GM12891 (cell line): ENCODE results near the gene PSMD4. TPM values are rescaled to one million over a fixed set of nuclear protein-coding genes. Genes with fewer than 3 reads are reported as not detected.
A peak's percentile ranks its signal among the peaks of the same experiment; 100 is the strongest.
"Not testable (repeated sequence)": the region's sequence is repeated elsewhere in the genome, so short reads cannot be mapped to it uniquely, and the experiment has no call there.

Source experiments
- DNase-seq: peaks from one replicate; pipeline ENCODE4 v3.0.0; 2011; ENCODE audit warnings: low spot score; ENCODE audit not compliant: insufficient read length
- FAIRE-seq: peaks from 2 replicates; lab custom pipeline; 2011; peaks lifted over from hg19 to GRCh38; lab: Jason Lieb, UNC
- PAX5 ChIP-seq: IDR thresholded peaks from 2 replicates; pipeline ENCODE4 v1.6.1; 2011; ENCODE audit warnings: low read length, moderate library complexity, mild to moderate bottlenecking; ENCODE audit not compliant: insufficient read depth, severe bottlenecking
- POLR2A ChIP-seq: IDR thresholded peaks from 2 replicates; pipeline ENCODE4 v1.6.1; 2011; ENCODE audit warnings: low read depth, low read length, control low read depth
- POLR2AphosphoS5 ChIP-seq: IDR thresholded peaks from 2 replicates; pipeline ENCODE4 v1.6.1; 2011; ENCODE audit warnings: low read depth, low read length, control low read depth
- POU2F2 ChIP-seq: IDR thresholded peaks from 2 replicates; pipeline ENCODE4 v1.6.1; 2011; ENCODE audit warnings: low read depth, mild to moderate bottlenecking, control low read depth, low read length, moderate library complexity
- SPI1 ChIP-seq: IDR thresholded peaks from 2 replicates; pipeline ENCODE4 v1.6.1; 2011; ENCODE audit warnings: low read depth, low read length, control low read depth
- TAF1 ChIP-seq: IDR thresholded peaks from 2 replicates; pipeline ENCODE4 v1.6.1; 2011; ENCODE audit warnings: low read depth, low read length, control low read depth
- polyA plus RNA-seq: library from polyadenylated mRNA; unstranded; fragments of >200 nt; gene quantifications from one replicate; pipeline ENCODE4 v1.2.1, GENCODE V29; 2012; ENCODE audit warnings: low read depth, missing spikeins, inconsistent platforms; ENCODE audit not compliant: missing spikeins

PSMD4 gene
- polyA plus RNA-seq = 191 TPM

DNA sequence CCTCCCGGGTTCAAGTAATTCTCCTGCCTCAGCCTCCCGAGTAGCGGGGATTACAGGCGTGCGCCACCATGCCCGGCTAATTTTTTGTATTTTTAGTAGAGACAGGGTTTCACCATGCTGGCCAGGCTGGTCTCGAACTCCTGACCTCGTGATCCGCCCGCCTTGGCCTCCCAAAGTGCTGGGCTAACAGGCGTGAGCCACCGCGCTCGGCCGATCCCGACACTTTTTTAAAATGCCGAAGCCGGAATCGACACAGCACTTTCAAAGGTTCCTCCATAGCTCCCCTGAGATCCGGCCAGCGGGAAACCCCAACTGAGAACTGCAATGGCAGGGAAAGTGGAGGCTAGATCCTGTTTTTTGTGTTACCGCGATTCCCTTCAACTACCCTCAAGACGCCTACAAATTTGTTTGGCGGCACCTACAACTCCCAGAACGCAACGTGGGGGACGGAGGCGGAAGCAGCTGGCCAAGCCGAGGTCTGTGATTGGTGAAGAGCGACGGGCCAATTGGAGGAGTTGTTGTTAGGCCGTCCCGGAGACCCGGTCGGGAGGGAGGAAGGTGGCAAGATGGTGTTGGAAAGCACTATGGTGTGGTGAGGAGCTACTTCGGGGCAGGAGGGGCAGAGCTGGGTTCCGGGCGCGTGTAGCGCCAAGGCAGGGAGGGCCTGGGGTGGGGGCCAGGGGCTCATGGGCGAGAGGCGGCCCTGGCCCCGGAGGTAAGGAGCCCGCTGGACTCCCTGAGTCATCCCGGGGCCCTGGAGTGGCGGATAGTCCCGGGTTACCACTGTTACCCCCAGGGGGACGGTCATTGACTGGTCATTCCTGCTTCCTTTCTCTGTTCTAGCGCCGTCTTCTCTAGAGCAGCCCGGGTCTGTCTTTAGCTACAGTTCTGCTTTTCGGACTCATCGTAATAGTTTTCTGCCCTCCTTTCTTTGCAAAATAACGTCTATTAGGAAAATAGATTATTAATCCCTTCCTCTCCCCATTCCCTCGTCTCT is at the start of gene PSMD4:
PSMD4 (plus strand) TSS at position 518 of the 997 bp plus-strand sequence; CDS start at position 567, 49 bp downstream.
- peak; percentile 97 for FAIRE-seq

DNA sequence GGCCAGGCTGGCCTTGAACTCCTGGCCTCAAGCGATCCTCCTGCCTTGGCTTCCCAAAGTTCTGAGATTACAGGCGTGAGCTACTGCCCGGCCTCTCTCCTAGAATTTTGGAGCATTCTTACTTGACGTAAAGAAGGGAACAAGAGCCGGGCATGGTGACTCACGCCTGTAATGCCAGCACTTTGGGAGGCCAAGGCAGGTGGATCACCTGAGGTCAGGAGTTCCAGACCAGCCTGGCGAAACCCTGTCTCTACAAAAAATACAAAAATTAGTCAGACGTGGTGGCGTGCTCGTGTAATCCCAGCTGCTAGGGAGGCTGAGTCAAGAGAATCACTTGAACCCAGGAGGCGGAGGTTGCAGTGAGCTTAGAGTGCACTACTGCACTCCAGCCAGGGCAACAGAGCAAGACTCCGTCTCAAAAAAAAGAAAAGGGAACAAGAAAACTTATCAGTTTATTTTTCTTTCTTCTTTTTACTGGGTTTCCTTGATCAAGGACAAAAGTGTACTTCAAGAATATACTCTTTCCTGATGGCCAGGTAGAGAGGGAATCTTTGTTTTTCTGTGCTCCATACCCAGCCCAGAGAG is 49.1 kb upstream of the PSMD4 start:
- not testable (repeated sequence) for DNase-seq, FAIRE-seq

More for the DNA sequence above, at the start of gene PSMD4:
- TF ChIP-seq SPI1 = 0 out of 2 replicates have a peak, but pooled peaks have one; percentile 6
- TF ChIP-seq POU2F2 = peak; percentile 72; the same call in 1 of the 2 replicates
- peak; percentile 93 for TF ChIP-seq POLR2A
- TF ChIP-seq POLR2AphosphoS5 = peak; percentile 94
- TF ChIP-seq PAX5 = no peak
- peak; percentile 79 for TF ChIP-seq TAF1
- peak; percentile 97 for DNase-seq

DNA sequence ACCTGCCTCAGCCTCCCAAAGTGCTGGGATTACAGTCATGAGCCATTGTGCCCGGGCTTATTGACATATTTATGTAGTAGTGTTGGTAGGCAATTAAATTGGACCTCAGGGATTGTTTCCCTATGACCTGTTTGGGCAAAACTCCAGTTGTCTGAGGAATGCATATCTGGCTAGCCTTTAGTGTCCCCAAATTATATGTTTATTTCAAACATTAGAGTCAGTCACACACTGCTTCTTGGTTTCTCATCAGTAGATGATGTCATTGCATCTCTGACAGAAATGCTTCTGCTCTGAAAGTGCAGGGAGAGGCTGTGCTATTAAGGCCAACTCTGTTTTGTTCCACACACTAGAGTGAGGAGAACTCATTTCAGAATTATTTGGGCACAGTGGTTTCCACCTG is 43.7 kb upstream of the PSMD4 start:
- no peak for FAIRE-seq
- TF ChIP-seq TAF1 = no peak
- TF ChIP-seq POLR2A = no peak
- no peak for TF ChIP-seq PAX5
- TF ChIP-seq POU2F2 = no peak
- TF ChIP-seq SPI1 = no peak
- TF ChIP-seq POLR2AphosphoS5 = no peak
- no peak for DNase-seq

DNA sequence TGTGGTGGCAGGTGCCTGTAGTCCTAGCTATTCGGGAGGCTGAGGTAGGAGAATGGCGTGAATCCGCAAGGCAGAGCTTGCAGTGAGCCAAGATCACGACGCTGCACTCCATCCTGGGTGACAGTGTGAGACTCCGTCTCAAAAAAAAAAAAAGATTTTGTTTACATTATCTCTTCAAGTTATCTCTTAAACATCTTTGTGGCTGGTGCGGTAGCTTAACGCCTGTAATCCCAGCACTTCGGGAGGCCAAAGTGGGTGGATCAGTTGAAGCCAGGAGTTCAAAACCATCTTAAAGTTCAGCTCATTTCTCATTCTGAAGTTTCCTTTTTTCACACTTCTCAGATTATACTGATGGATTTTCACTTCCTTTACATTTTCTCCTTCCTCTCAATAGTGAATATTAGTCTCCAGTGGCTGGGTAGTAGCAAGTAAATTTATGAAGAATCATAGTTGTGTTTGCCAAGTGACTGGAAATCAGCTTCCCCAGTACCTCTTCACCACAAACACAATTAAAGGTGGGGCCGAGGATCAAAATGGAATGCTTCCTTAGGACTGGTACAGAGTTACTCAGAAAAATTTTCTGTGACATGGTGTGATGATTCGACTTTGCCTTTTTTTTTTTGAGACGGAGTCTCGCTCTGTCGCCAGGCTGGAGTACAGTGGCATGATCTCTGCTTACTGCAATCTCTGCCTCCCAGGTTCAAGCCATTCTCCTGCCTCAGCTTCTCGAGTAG is 42.4 kb upstream of the PSMD4 start:
- no peak for TF ChIP-seq POU2F2
- TF ChIP-seq SPI1 = no peak
- TF ChIP-seq POLR2AphosphoS5 = no peak
- no peak for TF ChIP-seq POLR2A
- no peak for TF ChIP-seq PAX5
- TF ChIP-seq TAF1 = no peak
- no peak for FAIRE-seq
- no peak for DNase-seq

DNA sequence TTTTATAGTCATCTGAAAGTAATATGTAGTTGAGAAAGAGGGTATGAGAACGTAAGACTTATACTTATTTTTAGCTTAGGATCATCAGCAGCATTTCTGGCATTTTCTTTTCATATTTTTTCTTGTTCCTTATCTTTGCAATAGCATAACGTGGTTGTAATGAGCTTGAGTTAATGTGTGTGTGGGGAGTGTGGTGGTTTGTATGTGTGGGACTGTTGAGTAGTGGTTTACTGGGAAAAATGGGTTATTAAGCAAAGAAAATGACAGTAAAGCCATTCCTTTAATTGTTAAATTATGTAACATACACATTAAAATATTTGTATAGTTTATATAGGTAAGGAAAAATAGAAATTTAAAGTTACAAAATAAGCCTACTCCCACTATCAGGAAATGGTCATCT is 41.0 kb upstream of the PSMD4 start:
- DNase-seq = no peak
- TF ChIP-seq SPI1 (no peak), TAF1 (no peak), PAX5 (no peak), POLR2AphosphoS5 (no peak), POLR2A (no peak), POU2F2 (no peak)
- no peak for FAIRE-seq

- DNase-seq (no peak), FAIRE-seq (no peak)
- TF ChIP-seq TAF1 (no peak), POLR2A (no peak)
Measured at GRCh38 chr1:151221616-151222015, 32.9 kb upstream of the PSMD4 start.

- FAIRE-seq (no peak), DNase-seq (no peak)
- TF ChIP-seq POLR2AphosphoS5 (no peak), TAF1 (no peak), POLR2A (no peak), PAX5 (no peak)
Measured at GRCh38 chr1:151222130-151222529, 32.4 kb upstream of the PSMD4 start.

- FAIRE-seq = no peak
- no peak for TF ChIP-seq TAF1
- TF ChIP-seq POU2F2 = no peak
Measured at GRCh38 chr1:151235235-151235634, 19.3 kb upstream of the PSMD4 start.

GRCh38 chr1:151237678-151238466 is 16.7 kb upstream of the PSMD4 start:
- no peak for TF ChIP-seq POU2F2
- TF ChIP-seq TAF1 = no peak
- no peak for TF ChIP-seq POLR2A
- TF ChIP-seq SPI1 = peak; percentile 93
- no peak for TF ChIP-seq POLR2AphosphoS5
- FAIRE-seq = no peak
- DNase-seq = peak; percentile 28

More at GRCh38 chr1:151235235-151235634, 19.3 kb upstream of the PSMD4 start:
- DNase-seq = no peak

- FAIRE-seq = no peak
- no peak for DNase-seq
- TF ChIP-seq POLR2A = no peak
- no peak for TF ChIP-seq PAX5
- no peak for TF ChIP-seq POLR2AphosphoS5
- TF ChIP-seq TAF1 = no peak
- TF ChIP-seq POU2F2 = no peak
Measured at GRCh38 chr1:151238467-151238739, 16.1 kb upstream of the PSMD4 start.

DNA sequence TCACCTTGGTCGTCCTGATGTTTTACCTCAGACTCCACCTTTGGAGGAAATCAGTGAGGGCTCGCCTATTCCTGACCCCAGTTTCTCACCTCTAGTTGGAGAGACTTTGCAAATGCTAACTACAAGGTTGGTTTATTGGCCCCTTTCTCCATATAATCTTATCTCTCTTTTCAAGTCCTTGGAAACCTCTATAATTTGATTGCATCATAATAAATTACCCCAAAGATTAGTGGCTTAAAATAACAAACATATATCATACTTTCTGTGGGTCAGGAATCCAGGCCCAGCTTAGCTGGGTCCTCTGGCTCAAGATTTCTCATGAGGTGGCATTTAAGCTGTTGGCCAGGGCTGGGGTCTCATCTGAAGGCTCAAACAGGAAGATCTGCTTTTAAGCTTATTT is 12.1 kb upstream of the PSMD4 start:
- DNase-seq (no peak), FAIRE-seq (no peak)
- TF ChIP-seq POLR2AphosphoS5 (no peak), TAF1 (no peak), POLR2A (no peak)
